HepG2 (cell line): ENCODE results near the gene UTP11. TPM values are rescaled to one million over a fixed set of nuclear protein-coding genes. Genes with fewer than 3 reads are reported as not detected.

Experiments
- ATAC-seq: fragments of 200-7000 bp; cut with Tn5 transposase; 3 replicates; pipeline ENCODE4 v1.9.1; 2020; ENCODE audit warnings: mild to moderate bottlenecking, moderate library complexity
- BruUV-seq: library from RNA; stranded (reverse); fragments of 400-500 nt; replicated peaks from 2 replicates; lab custom pipeline; 2021; lab: Mats Ljungman, UMichigan
- CTCF ChIA-PET: fragments of 300-600 bp; formaldehyde crosslinking; extraction: SDS; loops from one replicate; lab custom pipeline; 2021; ENCODE audit warnings: low total read pairs, inconsistent platforms, low intra/inter-chr PET ratio; lab: Yijun Ruan, JAX
- POLR2A ChIA-PET: fragments of 350-600 bp; sonication (Branson Sonifier 250); formaldehyde crosslinking; loops from one replicate; lab custom pipeline; 2020; ENCODE audit warnings: antibody characterized with exemption, inconsistent platforms; lab: Yijun Ruan, JAX
- DNase-seq: peaks from one replicate; pipeline ENCODE4 v3.0.0-alpha.2; 2015; ENCODE audit warnings: low spot score
- FAIRE-seq: peaks from 3 replicates; lab custom pipeline; 2011; peaks lifted over from hg19 to GRCh38; lab: Jason Lieb, UNC
- H2AFZ ChIP-seq: one replicate; pipeline ENCODE4 v1.6.1; 2011; ENCODE audit warnings: low read length, inconsistent platforms
- H3K27ac ChIP-seq: fragments of 300-600 bp; 3 replicates; pipeline ENCODE4 v1.8.0; 2011; ENCODE audit warnings: mixed run types, mild to moderate bottlenecking, mixed read lengths, low read length, inconsistent platforms; ENCODE audit not compliant: insufficient read depth; ENCODE audit errors: extremely low read length
- H3K27me3 ChIP-seq, 2 experiments: fragments of 200-600 bp in 1 of 2; 2 replicates in 1 of 2; 3 replicates in 1 of 2; pipeline versions ENCODE4 v1.6.0 to v1.8.0; 2011; ENCODE audit warnings: low read length in 2 of 2, mild to moderate bottlenecking in 2 of 2, moderate library complexity in 2 of 2, inconsistent platforms in 1 of 2; ENCODE audit not compliant: insufficient read depth in 2 of 2, control insufficient read depth in 1 of 2
- H3K36me3 ChIP-seq, 2 experiments: fragments of 200-600 bp in 1 of 2; replicated peaks in 1 of 2; 2 replicates in 1 of 2; 3 replicates in 1 of 2; pipeline versions ENCODE4 v1.5.1 to v1.8.0; 2011; ENCODE audit warnings: low read length in 2 of 2, inconsistent platforms in 1 of 2; ENCODE audit not compliant: insufficient read depth in 2 of 2, control insufficient read depth in 1 of 2
- H3K4me1 ChIP-seq: 2 replicates; pipeline ENCODE4 v1.5.1; 2012; ENCODE audit warnings: low read length, inconsistent platforms; ENCODE audit not compliant: insufficient read depth
- H3K4me2 ChIP-seq: 2 replicates; pipeline ENCODE4 v1.6.0; 2011; ENCODE audit warnings: low read depth, low read length, inconsistent platforms
- H3K4me3 ChIP-seq, 3 experiments: fragments of 200-600 bp in 1 of 3; sonication (generic), shearing (Covaris generic) in 1 of 3; replicated peaks in 1 of 3; 2 replicates each; pipeline ENCODE4 v1.5.1; 2011 to 2016; ENCODE audit warnings: low read length in 3 of 3, inconsistent platforms in 2 of 3, low read depth in 2 of 3, mild to moderate bottlenecking in 2 of 3, control low read depth in 1 of 3, mixed read lengths in 1 of 3; ENCODE audit not compliant: insufficient read depth in 1 of 3
- H3K79me2 ChIP-seq: one replicate; pipeline ENCODE4 v1.6.1; 2011; ENCODE audit warnings: low read length, inconsistent platforms; ENCODE audit not compliant: insufficient read depth
- H3K9ac ChIP-seq: 2 replicates; pipeline ENCODE4 v1.6.0; 2011; ENCODE audit warnings: mild to moderate bottlenecking, low read depth, low read length, inconsistent platforms; ENCODE audit not compliant: insufficient read depth
- H3K9me3 ChIP-seq: 2 replicates; pipeline ENCODE4 v1.5.1; 2012; ENCODE audit warnings: mild to moderate bottlenecking, low read length
- H4K20me1 ChIP-seq: 2 replicates; pipeline ENCODE4 v1.6.0; 2011; ENCODE audit warnings: inconsistent platforms, mild to moderate bottlenecking, low read length, moderate library complexity; ENCODE audit not compliant: insufficient read depth
- ADNP ChIP-seq: sonication (generic); formaldehyde crosslinking; IDR thresholded peaks from 2 replicates; pipeline ENCODE4 v1.4.0; 2020; ENCODE audit warnings: missing genetic modification reagents
- AHDC1 ChIP-seq: sonication (generic); formaldehyde crosslinking; IDR thresholded peaks from 2 replicates; pipeline ENCODE4 v1.5.1; 2020; ENCODE audit warnings: mild to moderate bottlenecking, missing genetic modification reagents, borderline replicate concordance
- GTF3A ChIP-seq: sonication (generic); formaldehyde crosslinking; conservative IDR thresholded peaks from 2 replicates; pipeline ENCODE4 v1.4.0; 2020; ENCODE audit warnings: mild to moderate bottlenecking, missing genetic modification reagents
- NFIB ChIP-seq: sonication (generic); formaldehyde crosslinking; IDR thresholded peaks from 2 replicates; pipeline ENCODE4 v1.9.0; 2021; ENCODE audit warnings: missing genetic modification reagents, mild to moderate bottlenecking, borderline replicate concordance
- PHF8 ChIP-seq: sonication (generic); formaldehyde crosslinking; IDR thresholded peaks from 2 replicates; pipeline ENCODE4 v1.5.0; 2020; ENCODE audit warnings: missing genetic modification reagents
- ZFP36 ChIP-seq: fragments of 150-350 bp; IDR thresholded peaks from 2 replicates; pipeline ENCODE4 v1.6.1; 2018; ENCODE audit warnings: borderline replicate concordance, low read length, low read depth; ENCODE audit not compliant: partially characterized antibody
- ZFP37 ChIP-seq: sonication (generic); formaldehyde crosslinking; IDR thresholded peaks from 2 replicates; pipeline ENCODE4 v1.4.0; 2020; ENCODE audit warnings: missing genetic modification reagents, borderline replicate concordance
- ZNF605 ChIP-seq: sonication (generic); formaldehyde crosslinking; IDR thresholded peaks from 2 replicates; pipeline ENCODE4 v1.8.0; 2022; ENCODE audit warnings: mild to moderate bottlenecking, missing genetic modification reagents
- ZNF800 ChIP-seq: sonication (generic); formaldehyde crosslinking; IDR thresholded peaks from 2 replicates; pipeline ENCODE4 v1.4.0; 2020; ENCODE audit warnings: missing genetic modification reagents
- WGBS: methylation state at CpG from one replicate; pipeline ENCODE4 v1.1.6; 2017; ENCODE audit warnings: low lambda C conversion rate; 5-methylcytosine and 5-hydroxymethylcytosine counted together
- in situ Hi-C: cut with HindIII; loops from 2 replicates; pipeline ENCODE4 v1.10.0; 2017; ENCODE audit warnings: low pct_unique_long_range_greater_than_20kb; ENCODE audit not compliant: extremely low pct_ligation_motif_present
- intact Hi-C: fragments of 100-400 bp; cut with micrococcal nuclease; formaldehyde crosslinking; loops from one replicate; pipeline ENCODE4 v1.10.0; 2022; ENCODE audit not compliant: unreplicated experiment
- polyA plus RNA-seq, 8 experiments: library from polyadenylated mRNA; depleted of rRNA in 3 of 8; stranded (reverse) in 7 of 8; unstranded in 1 of 8; fragments of >200 nt; fragmentation: Illumina TruSeq in 4 of 8; extraction: Trizol in 4 of 8; gene quantifications; 2 replicates each; pipeline versions ENCODE4 v1.2.1 to v1.2.3, GENCODE V29; 2011 to 2016; ENCODE audit warnings: low read depth in 4 of 8, missing spikeins in 1 of 8, mixed read lengths in 1 of 8; ENCODE audit not compliant: insufficient read depth in 1 of 8
- total RNA-seq, 5 experiments: library from RNA; depleted of rRNA; stranded (reverse); fragments of >200 nt; fragmentation: Illumina TruSeq; extraction: Trizol; gene quantifications; 2 replicates each; pipeline ENCODE4 v1.2.3, GENCODE V29; 2016; ENCODE audit warnings: low read depth in 1 of 5

UTP11 gene
- total and polyA plus RNA-seq, 2 of the 13 experiments (the other 11 are each of a cell fraction or from before 2014, with no cell fraction given): 13.5 to 44.8 TPM

- TF ChIP-seq AHDC1: peak; percentile 16; the same call in 1 of the 2 replicates
Measured at GRCh38 chr1:38003261-38004250, 9.0 kb upstream of the UTP11 start (continued).

GRCh38 chr1:38004284-38005108 is 8.0 kb upstream of the UTP11 start:
- Histone ChIP-seq H3K9me3 (no peaks in the 10 kb centered on the region), H3K4me1 (peaks cover 66% of the 10 kb centered on the region), H2AFZ (no peak overlapping the region), H3K36me3 (no peaks in the 10 kb centered on the region), H3K27me3 (no peaks in the 10 kb centered on the region; a peak in 1 of 5 replicates), H3K4me3 (peak overlapping the region; percentile 56 to 93 (median 87)), H3K79me2 (peaks cover 20% of the 10 kb centered on the region), H3K9ac (peak overlapping the region; percentile 85), H3K4me2 (peak overlapping the region; percentile 93), H4K20me1 (no peaks in the 10 kb centered on the region), H3K27ac (peak overlapping the region; percentile 43)
- FAIRE-seq (no peak), DNase-seq (no peak), ATAC-seq (no peak; the same call in 1 of the 3 replicates)
- 5% methylated on average over 16 of the region's 26 CpGs for WGBS
- intact Hi-C loops: no loop called here
- CTCF ChIA-PET: interaction anchor here (1.1 kb wide), 1 partner anchor 15 kb away, joined by 3 read pairs; the partner anchor contains the start of gene SF3A3
- BruUV-seq: TSS peak; percentile 77
- POLR2A ChIA-PET: interaction anchor here (1.4 kb wide), 1 partner anchor 9 kb away, joined by 10 read pairs; the partner anchor contains the start of gene UTP11
- in situ Hi-C loops: no loop called here
- TF ChIP-seq PHF8 (CRISPR knock-in tag) (peak; percentile 22; the same call in 1 of the 2 replicates), ZNF800 (no peak), ZFP37 (CRISPR knock-in tag) (no peak), ZFP36 (no peak), NFIB (0 out of 2 replicates have a peak, but pooled peaks have one; percentile 23), ADNP (CRISPR knock-in tag) (no peak), GTF3A (CRISPR knock-in tag) (no peak), ZNF605 (CRISPR knock-in tag) (0 out of 2 replicates have a peak, but pooled peaks have one; percentile 38)
